NCI-H146 (cell line): ENCODE results near the gene KIF16B.
"Not testable (repeated sequence)": the region's sequence is repeated elsewhere in the genome, so short reads cannot be mapped to it uniquely, and the experiment has no call there.

Experiments
- DNase-seq: peaks from one replicate; lab custom pipeline; 2025; lab: John Stamatoyannopoulos, UW

KIF16B gene

GRCh38 chr20:16290358-16290757 lies 282.9 kb downstream of the KIF16B start:
- DNase-seq, result no peak

DNA sequence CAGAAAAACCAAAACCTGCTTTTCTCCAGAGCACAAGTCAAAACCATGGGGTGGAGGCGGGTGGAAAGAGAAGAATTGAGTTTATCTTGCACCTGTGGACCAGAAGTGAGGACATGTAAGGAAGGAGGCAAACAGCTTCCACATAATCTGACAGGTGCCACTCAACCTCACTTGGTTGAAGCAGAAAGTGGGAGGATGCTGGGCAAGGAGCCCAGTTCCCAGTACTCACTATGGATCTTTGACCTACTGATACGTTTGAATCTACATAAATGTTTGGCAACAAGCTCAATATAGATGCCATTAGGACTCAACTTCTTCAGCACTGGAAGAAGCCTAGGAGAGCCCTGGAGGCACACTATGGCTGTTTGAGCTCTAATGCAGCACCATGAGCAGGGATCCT lies 285.5 kb downstream of the KIF16B start:
- DNase-seq, result no peak

DNA sequence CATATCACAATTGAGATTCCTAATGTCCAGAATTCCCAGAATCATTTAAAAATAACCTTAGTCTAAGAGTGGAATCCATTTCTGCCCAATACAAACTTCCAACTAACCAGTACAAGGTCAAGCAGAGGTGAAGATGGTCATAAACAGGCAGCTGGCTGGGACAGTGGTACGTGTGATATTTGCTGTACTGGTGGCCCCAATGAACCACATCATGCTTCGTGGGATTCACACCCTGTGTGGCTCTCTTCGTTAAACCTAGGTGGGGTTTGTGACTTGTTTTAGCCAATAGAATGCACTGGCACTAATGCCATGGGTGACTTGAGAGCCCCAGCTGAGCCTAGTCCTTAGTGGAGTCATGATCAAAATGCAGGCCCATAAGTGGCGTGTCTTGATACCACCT lies 286.6 kb downstream of the KIF16B start:
- DNase-seq, result no peak

- DNase-seq, result no peak
Observed at GRCh38 chr20:16284385-16285100, 288.7 kb downstream of the KIF16B start.

- no peak for DNase-seq
Observed at GRCh38 chr20:16283978-16284377, 289.3 kb downstream of the KIF16B start.

GRCh38 chr20:16283307-16283706 lies 289.9 kb downstream of the KIF16B start:
- no peak for DNase-seq

GRCh38 chr20:16280219-16280618 lies 293.0 kb downstream of the KIF16B start:
- DNase-seq, result no peak

GRCh38 chr20:16279320-16279719 lies 293.9 kb downstream of the KIF16B start:
- no peak for DNase-seq

- no peak for DNase-seq
Observed at GRCh38 chr20:16273812-16274555, 299.3 kb downstream of the KIF16B start.

GRCh38 chr20:16272780-16273360 lies 300.4 kb downstream of the KIF16B start:
- DNase-seq, result no peak

DNA sequence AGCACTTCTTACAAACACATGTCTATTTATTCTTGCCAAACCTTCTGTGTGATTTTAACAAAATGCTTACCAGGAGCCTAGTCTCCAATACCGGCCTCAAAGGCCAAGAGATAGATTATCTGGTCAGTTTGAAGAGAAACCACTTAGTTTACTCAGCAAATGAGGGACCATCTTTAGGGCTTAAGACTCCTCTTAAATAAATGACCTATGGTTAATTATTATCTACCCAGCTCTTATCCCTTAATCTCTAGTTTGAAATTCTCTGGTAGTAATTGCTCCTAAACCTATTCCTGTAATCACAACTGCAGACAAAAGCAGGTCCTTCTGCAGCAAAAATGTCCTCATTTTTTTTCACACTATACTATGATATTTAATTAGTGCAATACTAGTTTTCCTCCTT lies 301.8 kb downstream of the KIF16B start:
- DNase-seq, result no peak

- no peak for DNase-seq
Observed at GRCh38 chr20:16270989-16271388, 302.3 kb downstream of the KIF16B start.

GRCh38 chr20:16270314-16270931 lies 302.8 kb downstream of the KIF16B start:
- no peak for DNase-seq

GRCh38 chr20:16267526-16267925 lies 305.7 kb downstream of the KIF16B start:
- DNase-seq, result no peak

- DNase-seq, result no peak
Observed at GRCh38 chr20:16265334-16265733, 307.9 kb downstream of the KIF16B start.

- no peak for DNase-seq
Observed at GRCh38 chr20:16263582-16263981, 309.7 kb downstream of the KIF16B start.

DNA sequence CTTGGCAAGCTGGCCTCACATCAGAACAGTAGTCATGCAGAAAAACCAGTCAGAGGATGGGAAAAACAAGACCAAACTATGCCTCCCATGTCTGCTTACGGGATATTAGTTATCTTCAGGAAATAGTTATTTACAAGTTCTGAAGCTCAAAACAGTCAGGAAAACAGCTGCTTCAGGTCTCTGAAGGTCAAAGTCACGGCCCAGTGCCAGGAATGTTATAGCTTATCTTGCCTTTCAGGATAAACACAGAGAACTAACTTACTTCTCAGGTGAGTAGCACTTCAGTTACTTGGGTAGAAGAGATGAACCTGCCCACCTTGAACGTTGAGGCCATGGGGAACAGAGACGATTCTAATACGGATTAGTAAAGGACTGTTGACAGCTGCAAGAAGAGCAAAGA lies 310.7 kb downstream of the KIF16B start:
- no peak for DNase-seq

GRCh38 chr20:16261733-16262273 lies 311.4 kb downstream of the KIF16B start:
- DNase-seq, result no peak

GRCh38 chr20:16260911-16261310 lies 312.3 kb downstream of the KIF16B start:
- no peak for DNase-seq

DNA sequence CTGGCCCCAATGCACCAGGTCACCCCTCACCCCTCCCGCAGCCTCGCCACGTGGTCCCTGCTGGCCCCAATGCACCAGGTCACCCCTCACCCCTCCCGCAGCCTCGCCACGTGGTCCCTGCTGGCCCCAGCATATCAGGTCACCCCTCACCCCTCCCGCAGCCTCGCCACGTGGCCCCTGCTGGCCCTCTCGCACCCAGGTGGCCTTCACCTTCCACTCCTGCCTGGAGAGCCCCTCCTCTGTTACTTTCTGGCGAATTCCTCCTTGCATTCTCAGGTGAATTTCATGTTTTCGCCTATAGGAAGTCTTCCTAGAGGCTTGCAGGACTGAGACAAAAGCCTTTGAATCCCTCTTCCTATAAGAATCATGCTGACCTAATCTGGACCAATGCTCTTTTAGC lies 313.1 kb downstream of the KIF16B start:
- DNase-seq, result not testable (repeated sequence)

- DNase-seq, result no peak
Observed at GRCh38 chr20:16258766-16259165, 314.5 kb downstream of the KIF16B start.

- DNase-seq, result no peak
Observed at GRCh38 chr20:16257813-16258430, 315.3 kb downstream of the KIF16B start.
